ENCODE results near the gene ANXA10. TPM values are rescaled to one million over a fixed set of nuclear protein-coding genes. Genes with fewer than 3 reads are reported as not detected.

ANXA10 gene
- total and polyA plus RNA-seq, 2 experiments from 2014 or later = not detected

- no peak for TF ChIP-seq ZNF462 (CRISPR knock-in tag; IDR thresholded peaks at IDR 0.05)
- no peak for TF ChIP-seq NANOG (IDR thresholded peaks at IDR 0.05; ENCODE audit: borderline replicate concordance)
- TF ChIP-seq CTCF (conservative IDR thresholded peaks at IDR 0.05; ENCODE audit: low read depth in 2 of 2) = no peak
- no peak for TF ChIP-seq CREB1 (CRISPR knock-in tag; IDR thresholded peaks at IDR 0.05; ENCODE audit: low read depth)
- no peak for TF ChIP-seq STAT1 (IDR thresholded peaks at IDR 0.05; ENCODE audit: unreplicated experiment)
These were observed 71.7 kb downstream of the ANXA10 start (continued) for GRCh38 chr4:168164045-168164444.

GRCh38 chr4:168164915-168165548, 72.7 kb downstream of the ANXA10 start:
- no peak overlapping the region for H3K4me3 ChIP-seq
- DNase-seq (ENCODE audit: low spot score) (no peak), ATAC-seq (no peak)
- no peak overlapping the region for H3K27ac ChIP-seq (ENCODE audit: low read depth)
- no peaks in the 10 kb centered on the region for H3K79me2 ChIP-seq (replicated peaks; ENCODE audit: insufficient read depth)
- H3F3A ChIP-seq (replicated peaks; ENCODE audit: low read depth) = no peaks in the 10 kb centered on the region
- no peak overlapping the region for H2AFZ ChIP-seq
- H3K4me2 ChIP-seq = no peak overlapping the region
- H3K9me2 ChIP-seq (ENCODE audit: insufficient read depth) = peaks cover 4% of the 10 kb centered on the region; the same call in 1 of the 2 replicates
- no peaks in the 10 kb centered on the region for H3K27me3 ChIP-seq (ENCODE audit: insufficient read depth)
- Mint-ChIP-seq H3K27ac (no peak overlapping the region), H3K4me1 (no peaks in the 10 kb centered on the region), H3K9me3 (peaks cover 12% of the 10 kb centered on the region), H3K4me3 (no peak overlapping the region), H3K36me3 (ENCODE audit: low read depth) (peaks cover 7% of the 10 kb centered on the region; the same call in 2 of the 3 replicates), H3K27me3 (ENCODE audit: insufficient read depth, low read depth, poor library complexity) (no peaks in the 10 kb centered on the region)
- no peaks in the 10 kb centered on the region for H3K36me3 ChIP-seq (ENCODE audit: insufficient read depth)
- H3K4me1 ChIP-seq (ENCODE audit: insufficient read depth) = no peaks in the 10 kb centered on the region
- H4K20me1 ChIP-seq (replicated peaks; ENCODE audit: insufficient read depth) = no peaks in the 10 kb centered on the region
- TF ChIP-seq ZNF462 (CRISPR knock-in tag; IDR thresholded peaks at IDR 0.05) = no peak
- no peak for TF ChIP-seq NANOG (IDR thresholded peaks at IDR 0.05; ENCODE audit: borderline replicate concordance)
- TF ChIP-seq CREB1 (CRISPR knock-in tag; IDR thresholded peaks at IDR 0.05; ENCODE audit: low read depth) = no peak

All from GM23338 (cell line).